Stimulated activated CD4-positive, alpha-beta T cell treated with anti-CD3 and anti-CD28 coated beads, Interleukin-12 subunit alpha, Interleukin-12 subunit beta, amount 100 ng/mL, for 4 hours (primary cell): ENCODE results near the gene IER3.
"Not testable (repeated sequence)": the region's sequence is repeated elsewhere in the genome, so short reads cannot be mapped to it uniquely, and the experiment has no call there.

Source experiments
- DNase-seq: peaks from one replicate; pipeline ENCODE4 v3.0.0-alpha.2; 2020

IER3 gene

DNA sequence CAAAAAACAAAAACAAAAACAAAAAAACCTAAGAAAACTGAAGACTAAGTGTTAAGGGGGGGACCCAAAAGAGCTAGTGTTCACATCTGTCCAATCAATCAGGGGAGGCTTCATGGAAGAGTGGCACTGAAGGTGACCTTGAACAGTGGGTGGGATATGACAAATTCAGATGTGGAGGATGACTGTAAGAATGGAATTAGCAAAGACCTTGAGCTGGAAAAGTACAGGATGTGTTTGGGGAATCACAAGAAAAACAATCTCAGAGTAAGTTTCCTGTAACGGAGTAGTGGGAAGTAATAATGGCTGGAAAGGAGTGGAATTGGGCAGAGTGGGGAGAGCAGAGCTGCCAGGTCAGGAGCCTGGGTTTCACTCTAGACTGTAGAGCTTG is 2.9 kb upstream of the IER3 start:
- no peak for DNase-seq

DNA sequence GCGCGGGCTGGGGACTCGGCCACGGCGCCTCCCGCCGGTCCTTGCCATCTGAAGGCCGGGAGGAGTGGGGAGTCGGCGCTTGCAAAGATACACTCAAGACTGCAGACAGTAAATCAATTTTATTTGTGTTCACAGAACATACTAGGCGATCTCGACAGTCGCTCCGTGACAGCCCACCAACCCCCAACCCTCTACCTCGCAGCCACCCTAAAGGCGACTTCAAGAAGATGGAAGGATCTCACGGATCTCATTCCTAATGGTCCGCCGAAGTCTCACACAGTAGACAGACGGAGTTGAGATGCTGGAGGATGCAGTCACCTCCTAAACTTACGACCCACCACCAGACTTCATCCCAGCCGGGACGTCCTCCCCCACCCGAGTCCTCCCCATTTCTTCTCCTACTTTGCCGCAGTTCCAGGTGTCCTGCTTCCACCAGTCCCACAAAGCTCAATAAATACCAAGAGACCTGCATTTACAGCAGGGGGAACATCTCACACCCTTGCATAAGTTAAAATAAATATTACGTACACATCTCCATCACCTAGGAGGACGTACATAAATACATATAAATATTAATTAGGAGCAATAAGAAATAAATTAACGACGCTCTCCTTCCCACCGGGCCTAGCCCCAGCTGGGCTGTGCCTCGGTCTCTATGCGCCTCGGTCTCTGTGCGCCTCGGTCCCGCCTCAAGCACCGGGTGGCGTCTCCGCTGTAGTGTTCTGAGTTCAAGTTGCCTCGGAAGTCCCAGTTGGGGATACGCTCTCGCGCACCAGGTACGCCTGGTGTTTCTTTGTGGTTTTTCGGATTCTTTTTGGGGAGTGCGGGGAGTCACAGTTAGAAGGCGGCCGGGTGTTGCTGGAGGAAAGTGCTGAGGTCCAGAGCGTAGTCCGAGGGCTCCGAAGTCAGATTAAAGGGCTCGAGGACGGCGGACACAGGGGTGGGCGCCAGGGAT is 971 bp downstream of the IER3 start:
- DNase-seq: no peak

DNA sequence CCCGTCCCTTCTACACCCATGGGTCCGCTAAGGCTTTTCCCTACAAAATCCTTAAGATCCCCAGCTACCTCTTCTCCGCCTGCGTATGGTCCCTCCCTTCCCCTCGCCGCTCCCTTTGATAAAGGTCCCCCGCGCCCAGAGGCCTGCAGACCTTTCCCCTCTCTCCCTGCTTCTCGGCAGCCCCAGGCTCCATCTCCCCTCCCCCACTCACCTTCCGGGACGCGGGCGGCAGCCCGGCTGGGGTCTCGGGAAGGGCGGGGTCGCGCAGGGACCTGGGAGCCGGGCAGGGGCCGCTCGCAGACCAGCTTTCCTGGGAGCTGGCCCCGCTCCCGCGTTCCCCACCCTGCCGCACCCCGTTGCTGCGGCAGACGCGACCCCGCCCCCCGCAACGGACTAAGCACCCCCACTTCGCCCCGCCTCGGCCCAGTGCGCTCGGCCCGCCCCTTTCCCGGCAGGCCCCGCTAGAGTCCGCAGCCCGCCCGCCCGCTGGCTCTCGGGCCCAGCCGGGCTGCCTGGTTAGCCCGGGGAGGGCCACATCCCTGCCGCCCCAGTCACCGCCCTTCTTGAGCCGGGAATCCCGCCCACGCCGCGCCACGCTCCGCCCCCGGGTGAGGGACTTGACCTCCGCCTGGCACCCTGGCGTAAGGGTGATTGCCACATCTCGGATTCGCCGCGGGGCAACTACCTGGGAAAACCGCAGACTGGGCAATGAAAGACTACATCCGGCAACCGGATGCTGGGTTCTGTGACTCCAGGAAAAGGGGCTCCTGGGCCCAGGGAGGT is 1.8 kb downstream of the IER3 start, which contains the start of gene FLOT1:
TSS of gene FLOT1 (minus strand) at position 372 of the 783 bp plus-strand sequence. CDS start 498 bp downstream, outside the sequence.
- peak; percentile 93 for DNase-seq

DNA sequence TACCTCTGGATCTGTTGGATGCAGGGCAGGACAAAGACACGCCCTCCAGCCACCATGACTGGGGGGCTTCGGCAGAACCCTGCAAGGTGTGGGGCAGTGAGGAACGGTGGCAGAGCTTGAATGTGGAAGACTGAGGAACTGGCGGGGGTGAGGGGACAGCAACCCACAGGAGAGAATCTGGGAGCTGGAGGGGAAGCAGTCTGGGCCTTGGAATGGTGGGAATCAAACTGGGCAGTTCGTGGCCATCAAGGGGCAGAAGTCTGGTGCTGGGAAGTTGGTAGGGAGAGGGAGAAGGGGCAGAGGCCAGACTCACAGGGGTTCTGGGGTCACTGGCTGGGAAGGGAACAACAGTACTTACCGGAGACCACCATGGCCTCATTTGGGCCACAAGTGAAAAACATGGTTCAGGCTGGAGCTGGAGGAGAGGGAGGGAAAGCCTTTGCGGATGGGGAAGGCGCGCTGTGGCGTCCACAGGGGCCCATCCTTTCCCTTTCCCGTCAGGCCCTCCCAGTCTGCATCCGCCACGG is 2.5 kb downstream of the IER3 start:
- no peak for DNase-seq

DNA sequence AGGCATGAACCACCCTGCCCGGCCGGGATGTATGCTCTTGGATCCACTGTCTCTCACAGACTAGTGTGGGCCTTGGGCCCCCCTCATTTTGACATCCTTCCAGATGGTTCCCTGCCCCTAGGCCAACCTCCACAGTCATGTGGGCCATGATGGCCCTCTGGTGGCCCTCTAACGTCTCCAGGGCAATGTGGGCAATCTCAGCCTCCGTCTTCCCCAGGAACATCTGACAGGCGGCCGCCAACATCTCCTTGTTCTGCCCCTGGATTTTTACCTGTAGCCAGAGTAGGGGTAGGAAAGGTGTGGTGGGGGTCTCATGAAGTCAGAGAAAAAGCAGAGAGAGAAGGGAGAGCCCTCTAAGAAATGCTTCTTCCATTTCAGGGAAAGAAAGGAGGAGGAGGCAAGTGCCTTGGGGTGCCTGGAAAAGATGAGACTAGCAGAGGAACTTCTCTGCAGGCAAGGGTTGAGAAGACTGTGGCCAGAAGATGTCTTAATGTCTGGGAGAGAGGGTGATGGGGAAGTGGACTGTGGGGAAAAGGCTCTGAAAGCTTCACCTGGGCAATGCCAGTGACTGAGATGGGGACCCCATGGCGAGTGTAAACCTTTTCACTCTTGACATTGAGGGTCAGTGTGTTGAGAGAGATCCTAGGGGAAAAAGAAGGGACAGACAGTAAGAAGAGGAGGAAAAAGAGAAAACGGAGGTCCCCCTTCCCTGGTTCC is 3.1 kb downstream of the IER3 start:
- peak; percentile 43 for DNase-seq

DNA sequence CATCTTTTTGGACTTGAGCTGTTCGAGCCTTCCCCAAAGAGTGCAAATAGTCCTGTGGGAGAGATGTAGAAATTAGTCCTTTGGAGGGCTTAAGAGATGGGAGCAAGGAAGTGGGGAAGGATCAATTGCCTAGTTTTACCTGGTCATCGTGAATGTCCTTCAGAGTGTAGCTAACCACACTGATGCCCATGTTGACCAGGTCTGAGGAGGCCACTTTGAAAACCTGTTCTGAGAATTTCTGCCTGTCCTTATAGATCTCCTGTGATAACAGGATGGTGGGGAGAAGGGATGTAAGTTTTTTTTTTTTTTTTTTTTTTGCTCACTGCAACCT is 3.8 kb downstream of the IER3 start:
- DNase-seq: no peak

DNA sequence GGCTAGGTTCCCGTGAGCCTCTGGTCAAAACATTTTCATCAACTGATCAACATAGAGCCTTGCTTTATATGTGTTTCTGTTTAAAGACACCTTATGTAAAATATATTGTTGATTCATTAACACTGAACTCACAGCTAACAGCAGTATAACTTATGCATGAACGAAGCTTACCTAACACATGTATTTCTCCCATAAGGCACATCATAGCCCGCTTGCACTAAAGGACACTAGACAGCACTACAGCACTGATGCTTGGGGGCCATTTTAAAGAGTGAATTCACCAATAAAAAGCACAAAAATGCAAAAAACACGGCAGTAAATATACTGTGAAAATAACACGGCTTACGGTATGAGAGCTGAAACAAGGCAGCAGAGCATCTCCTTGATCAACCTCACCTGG is 5.8 kb downstream of the IER3 start:
- no peak for DNase-seq

DNA sequence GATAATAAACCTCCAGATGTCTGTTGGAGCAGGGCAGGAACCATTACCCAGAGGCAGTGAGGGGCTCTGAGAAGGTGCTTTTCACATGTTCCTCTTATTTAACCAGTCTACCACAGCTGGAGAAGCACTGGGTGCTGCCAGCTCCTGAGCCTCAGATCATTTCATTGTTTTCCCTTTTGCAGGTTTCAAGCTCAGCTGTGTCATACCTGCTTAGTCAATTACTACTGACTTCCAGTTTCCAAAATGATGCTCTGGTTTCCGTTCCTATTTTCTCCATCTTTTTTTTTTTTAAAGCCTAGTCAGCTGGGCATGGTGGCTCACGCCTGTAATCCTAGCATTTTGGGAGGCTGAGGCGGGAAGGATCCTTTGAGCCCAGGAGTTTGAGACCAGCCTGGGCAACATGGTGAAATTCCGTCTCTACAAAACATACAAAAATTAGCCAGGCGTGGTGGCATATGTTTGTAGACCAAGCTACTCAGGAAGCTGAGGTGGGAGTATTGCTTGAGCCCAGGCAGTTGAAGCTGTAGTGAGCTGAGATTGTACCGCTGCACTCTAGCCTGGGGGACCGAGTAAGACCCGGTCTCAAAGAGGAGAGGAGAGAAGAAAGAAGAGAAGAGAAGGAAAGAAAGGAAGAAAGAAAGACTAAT is 8.6 kb downstream of the IER3 start:
- DNase-seq: no peak

DNA sequence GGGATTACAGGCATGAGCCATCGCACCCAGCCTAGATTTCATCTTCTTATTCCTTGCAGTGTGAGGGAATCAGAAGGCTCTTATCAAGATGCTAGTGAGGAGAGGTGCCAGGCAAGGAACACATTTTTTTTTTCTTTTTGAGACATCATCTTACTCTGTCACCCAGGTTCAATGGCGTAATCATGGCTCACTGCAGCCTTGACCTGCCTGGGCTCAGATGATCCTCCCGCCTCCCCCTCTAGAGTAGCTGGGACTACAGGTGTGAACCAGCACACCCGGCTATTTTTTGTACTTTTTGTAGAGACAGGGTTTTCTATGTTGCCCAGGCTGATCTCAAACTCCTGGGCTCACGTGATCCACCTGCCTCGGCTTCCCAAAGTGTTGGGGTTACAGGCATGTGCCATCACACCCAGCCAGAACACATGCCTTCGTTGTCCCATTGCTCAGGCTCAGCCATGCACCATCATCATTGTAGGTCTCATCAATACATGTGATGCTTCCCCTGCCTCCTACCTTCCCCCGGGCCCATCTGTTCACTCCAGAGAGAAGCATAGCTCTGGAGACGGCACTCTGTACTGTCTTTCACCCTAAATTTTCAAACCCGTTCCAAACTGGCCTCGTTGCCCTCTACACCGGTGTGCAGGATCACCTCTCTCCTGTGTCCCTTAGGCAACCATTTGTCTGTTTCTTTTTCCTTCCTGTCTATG is 12.0 kb downstream of the IER3 start:
- no peak for DNase-seq

DNA sequence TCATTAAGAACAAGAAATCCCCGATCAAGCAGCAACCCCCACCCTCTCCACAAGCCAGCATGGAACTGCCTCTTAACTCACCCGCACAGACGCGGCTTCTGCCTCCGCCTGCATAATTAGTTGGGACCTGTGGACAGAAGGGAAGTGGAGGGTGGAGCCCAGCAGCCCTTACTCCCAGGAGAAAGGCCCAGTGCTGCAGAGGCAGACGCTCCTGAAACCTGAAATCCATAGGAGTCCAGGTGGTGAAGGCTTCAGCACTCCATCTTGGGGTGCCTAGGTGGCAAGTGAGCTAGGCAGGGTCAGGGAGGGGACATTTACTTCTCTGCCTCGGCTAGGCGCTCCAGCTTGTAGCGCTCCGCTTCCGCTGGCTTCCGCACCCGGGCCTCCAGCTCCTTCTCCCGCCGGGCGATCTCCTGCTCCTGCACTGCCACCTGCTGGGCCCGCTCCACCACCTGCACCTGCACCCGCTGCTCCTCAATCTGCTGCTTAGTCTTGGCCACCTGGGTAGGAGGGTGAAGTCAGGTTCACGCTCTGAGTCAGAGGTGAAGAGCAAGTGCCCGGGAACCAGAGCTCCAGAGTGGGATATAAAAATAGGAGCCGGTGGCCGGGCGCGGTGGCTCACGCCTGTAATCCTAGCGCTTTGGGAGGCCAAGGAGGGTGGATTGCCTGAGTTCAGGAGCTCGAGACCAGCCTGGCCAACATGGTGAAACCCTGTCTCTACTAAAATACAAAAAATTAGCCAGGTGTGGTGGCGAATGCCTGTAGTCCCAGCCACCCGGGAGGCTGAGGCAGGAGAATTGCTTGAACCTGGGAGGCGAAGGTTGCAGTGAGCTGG is 13.5 kb downstream of the IER3 start:
- DNase-seq: peak; percentile 83

DNA sequence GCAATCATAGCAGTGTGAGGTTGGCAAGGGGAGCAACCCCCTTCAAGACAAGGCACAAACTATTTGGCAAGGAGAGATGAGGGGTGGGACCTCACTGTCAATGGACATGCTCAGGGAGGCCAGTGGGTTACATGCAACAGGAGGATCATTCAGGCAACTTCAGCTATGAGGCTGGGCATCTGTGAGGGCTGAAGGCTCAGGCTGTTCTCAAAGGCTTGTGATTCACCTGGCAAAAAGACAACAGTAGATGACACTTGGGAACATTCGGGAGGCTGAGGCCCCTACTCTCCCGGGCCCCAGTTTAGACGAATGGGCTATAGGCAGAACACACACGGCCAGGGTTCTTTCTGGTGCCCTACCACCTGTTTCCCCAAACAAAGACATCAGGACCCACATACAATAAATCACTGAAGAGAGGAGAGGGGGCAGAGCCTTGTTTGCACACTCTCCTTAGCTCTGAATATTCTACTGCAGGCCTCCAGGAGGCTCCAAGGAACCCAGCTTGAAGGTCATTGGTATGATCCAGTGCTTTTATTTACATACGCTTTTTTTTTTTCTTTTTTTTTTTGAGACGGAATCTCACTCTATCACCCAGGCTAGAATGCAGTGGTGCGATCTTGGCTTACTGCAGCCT is 16.3 kb downstream of the IER3 start:
- DNase-seq: no peak

DNA sequence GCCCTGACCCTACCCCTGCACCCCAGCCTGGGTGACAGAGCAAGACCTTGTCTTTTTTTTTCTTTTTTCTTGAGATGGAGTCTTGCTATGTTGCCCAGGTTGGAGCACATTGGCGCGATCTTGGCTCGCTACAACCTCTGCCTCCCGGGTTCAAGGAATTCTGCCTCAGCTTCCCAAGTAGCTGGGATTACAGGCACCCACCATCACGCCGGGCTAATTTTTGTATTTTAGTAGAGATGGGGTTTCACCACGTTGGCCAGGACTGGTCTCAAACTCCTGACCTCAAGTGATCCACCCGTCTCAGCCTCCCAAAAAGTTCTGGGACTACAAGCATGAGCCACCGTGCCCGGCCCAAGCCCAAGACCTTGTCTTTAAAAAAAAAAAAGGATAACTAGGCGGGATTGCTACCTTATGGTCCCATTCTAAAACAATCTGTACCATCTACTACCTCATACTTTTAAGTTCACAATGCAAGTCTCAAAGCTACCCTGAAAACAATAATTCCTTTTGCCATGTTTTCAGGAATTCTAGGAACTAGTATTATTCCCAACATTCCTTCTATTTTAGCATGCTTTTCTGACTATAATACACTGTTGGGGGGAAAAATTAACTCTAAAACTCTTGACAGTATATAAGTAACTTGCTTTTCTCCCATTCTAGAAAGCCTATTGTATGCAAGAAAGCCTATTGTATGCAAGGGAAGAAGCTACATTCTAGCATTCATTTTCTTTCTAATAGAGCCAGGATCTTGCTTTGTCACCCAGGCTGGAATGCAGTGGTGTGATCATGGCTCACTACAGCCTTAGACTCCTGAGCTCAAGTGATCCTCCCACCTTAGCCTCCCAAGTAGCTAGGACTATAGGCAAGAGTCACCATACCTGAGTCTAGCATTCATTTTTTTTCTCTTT is 17.6 kb downstream of the IER3 start:
- DNase-seq: no peak

DNA sequence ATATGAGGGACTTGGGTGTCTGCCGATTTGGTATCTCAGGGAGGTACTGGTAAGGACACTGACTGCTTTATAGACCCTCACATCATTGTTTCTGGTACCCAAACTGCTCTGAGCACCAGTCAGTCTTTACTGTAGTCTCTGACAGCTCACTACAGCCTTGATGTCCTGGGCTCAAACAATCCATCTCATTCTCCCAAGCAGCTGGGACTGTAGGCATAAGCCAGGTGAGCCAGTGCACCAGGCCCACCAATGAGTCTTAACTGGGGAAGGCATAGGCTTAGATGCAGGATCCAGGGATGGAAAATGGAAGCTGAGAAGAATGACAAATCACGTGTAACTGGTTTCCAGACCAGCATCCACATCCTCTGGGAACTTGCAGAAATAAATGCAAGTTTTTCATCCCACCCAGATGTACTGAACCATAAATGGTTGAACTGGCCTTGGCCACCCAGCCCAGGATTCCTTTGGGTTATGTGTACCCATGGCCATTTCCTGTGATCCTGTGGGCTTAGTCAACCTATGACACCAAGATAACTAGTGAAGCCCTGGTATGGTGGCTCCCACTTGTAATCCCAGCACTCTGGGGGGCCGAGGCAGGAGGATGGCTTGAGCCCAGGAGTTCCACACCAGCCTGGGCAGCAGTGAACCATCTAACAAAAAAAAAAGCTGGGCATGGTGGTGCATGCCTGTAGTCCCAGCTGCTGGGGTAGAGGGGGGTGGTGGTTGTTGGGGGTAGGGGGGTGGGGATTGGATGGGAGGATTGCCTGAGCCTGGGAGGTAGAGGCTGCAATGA is 18.4 kb downstream of the IER3 start:
- no peak for DNase-seq

DNA sequence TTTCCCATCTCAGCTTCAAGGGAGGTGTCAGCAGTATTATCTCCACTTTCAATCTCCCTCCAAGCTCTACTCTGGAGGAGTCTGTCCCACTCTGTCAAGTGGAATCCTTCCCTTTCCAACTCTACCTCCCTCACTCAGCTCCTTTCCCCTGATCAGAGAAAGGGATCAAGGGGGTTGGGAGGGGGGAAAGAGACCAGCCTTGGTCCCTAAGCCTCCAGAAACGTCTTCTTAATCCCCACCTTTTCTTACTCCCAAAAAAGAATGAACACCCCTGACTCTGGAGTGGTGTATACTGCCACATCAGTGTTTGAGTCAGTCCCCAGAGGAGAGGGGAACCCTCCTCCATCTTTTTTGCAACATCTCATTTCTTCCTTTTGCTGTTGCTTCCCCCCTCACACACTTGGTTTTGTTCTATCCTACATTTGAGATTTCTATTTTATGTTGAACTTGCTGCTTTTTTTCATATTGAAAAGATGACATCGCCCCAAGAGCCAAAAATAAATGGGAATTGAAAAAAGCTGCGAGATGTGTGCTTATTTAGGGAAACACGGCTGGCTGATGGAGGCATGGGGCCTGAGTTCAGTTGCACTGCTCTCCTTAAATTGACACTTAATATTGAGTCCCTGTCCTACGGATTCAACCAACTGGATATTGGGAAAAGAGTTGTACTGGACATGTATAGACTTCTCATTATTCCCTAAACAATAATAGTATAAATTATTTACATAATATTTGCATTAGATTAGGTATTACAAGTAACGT is 19.3 kb downstream of the IER3 start:
- DNase-seq: no peak

DNA sequence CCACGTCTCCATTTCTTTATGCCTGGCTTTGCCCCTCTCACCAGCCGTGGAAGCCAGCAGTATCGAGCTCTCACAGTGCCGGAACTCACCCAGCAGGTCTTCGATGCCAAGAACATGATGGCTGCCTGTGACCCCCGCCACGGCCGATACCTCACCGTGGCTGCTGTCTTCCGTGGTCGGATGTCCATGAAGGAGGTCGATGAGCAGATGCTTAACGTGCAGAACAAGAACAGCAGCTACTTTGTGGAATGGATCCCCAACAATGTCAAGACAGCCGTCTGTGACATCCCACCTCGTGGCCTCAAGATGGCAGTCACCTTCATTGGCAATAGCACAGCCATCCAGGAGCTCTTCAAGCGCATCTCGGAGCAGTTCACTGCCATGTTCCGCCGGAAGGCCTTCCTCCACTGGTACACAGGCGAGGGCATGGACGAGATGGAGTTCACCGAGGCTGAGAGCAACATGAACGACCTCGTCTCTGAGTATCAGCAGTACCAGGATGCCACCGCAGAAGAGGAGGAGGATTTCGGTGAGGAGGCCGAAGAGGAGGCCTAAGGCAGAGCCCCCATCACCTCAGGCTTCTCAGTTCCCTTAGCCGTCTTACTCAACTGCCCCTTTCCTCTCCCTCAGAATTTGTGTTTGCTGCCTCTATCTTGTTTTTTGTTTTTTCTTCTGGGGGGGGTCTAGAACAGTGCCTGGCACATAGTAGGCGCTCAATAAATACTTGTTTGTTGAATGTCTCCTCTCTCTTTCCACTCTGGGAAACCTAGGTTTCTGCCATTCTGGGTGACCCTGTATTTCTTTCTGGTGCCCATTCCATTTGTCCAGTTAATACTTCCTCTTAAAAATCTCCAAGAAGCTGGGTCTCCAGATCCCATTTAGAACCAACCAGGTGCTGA is 20.3 kb downstream of the IER3 start:
- DNase-seq: not testable (repeated sequence)

DNA sequence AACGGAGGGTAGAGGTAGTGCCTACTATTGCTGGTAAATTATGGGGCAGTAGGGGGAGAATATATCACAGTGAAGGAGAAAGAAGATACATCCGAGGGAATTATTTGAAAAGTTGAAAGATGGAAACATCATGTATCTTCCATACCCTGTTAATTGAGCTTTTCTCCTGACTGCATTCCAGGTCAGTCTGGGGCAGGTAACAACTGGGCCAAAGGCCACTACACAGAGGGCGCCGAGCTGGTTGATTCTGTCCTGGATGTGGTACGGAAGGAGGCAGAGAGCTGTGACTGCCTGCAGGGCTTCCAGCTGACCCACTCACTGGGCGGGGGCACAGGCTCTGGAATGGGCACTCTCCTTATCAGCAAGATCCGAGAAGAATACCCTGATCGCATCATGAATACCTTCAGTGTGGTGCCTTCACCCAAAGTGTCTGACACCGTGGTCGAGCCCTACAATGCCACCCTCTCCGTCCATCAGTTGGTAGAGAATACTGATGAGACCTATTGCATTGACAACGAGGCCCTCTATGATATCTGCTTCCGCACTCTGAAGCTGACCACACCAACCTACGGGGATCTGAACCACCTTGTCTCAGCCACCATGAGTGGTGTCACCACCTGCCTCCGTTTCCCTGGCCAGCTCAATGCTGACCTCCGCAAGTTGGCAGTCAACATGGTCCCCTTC is 21.0 kb downstream of the IER3 start:
- DNase-seq: not testable (repeated sequence)
